A673 (cell line): Measurements from ENCODE around the gene CAMK4. TPM values are rescaled to one million over a fixed set of nuclear protein-coding genes. Genes with fewer than 3 reads are reported as not detected.
A peak's percentile ranks its signal among the peaks of the same experiment; 100 is the strongest.

Experiments
- BruUV-seq: library from RNA; stranded (reverse); fragments of 400-500 nt; replicated peaks from 2 replicates; lab custom pipeline; 2021; lab: Mats Ljungman, UMichigan
- CTCF ChIA-PET: fragments of 300-600 bp; sonication (Branson Sonifier 250); formaldehyde crosslinking; loops from one replicate; lab custom pipeline; 2022; ENCODE audit warnings: antibody characterized with exemption; lab: Charles Lee
- POLR2A ChIA-PET: fragments of 300-600 bp; sonication (Branson Sonifier 250); formaldehyde crosslinking; loops from one replicate; lab custom pipeline; 2022; ENCODE audit warnings: antibody characterized with exemption; ENCODE audit not compliant: low non-redundant PET; lab: Charles Lee
- DNase-seq: peaks from one replicate; pipeline ENCODE4 v3.0.0-alpha.2; 2015; ENCODE audit warnings: low spot score
- H3K27ac ChIP-seq: fragments of 200-600 bp; sonication (generic); 2 replicates; pipeline ENCODE4 v1.5.1; 2016; ENCODE audit warnings: mixed run types, low read depth, mild to moderate bottlenecking, mixed read lengths, antibody characterized with exemption, low read length; ENCODE audit not compliant: poor library complexity, severe bottlenecking
- H3K27me3 ChIP-seq: fragments of 200-600 bp; sonication (generic); replicated peaks from 2 replicates; pipeline ENCODE4 v1.6.1; 2017; ENCODE audit warnings: mixed run types, low read depth, mild to moderate bottlenecking, mixed read lengths, antibody characterized with exemption, low read length; ENCODE audit not compliant: insufficient read depth, poor library complexity
- H3K36me3 ChIP-seq: fragments of 200-600 bp; sonication (generic); 2 replicates; pipeline ENCODE4 v1.6.1; 2016; ENCODE audit warnings: mixed run types, mild to moderate bottlenecking, mixed read lengths, antibody characterized with exemption, low read length; ENCODE audit not compliant: insufficient read depth, poor library complexity, severe bottlenecking
- H3K4me1 ChIP-seq: fragments of 200-600 bp; sonication (generic); 2 replicates; pipeline ENCODE4 v1.6.1; 2017; ENCODE audit warnings: mixed run types, mild to moderate bottlenecking, mixed read lengths, antibody characterized with exemption, low read length; ENCODE audit not compliant: insufficient read depth, poor library complexity, severe bottlenecking
- H3K4me3 ChIP-seq: fragments of 200-600 bp; sonication (generic); 2 replicates; pipeline ENCODE4 v1.5.1; 2016; ENCODE audit warnings: low read depth, mixed run types, mild to moderate bottlenecking, mixed read lengths, low read length; ENCODE audit not compliant: poor library complexity, severe bottlenecking
- H3K9me3 ChIP-seq: fragments of 200-600 bp; sonication (generic); 2 replicates; pipeline ENCODE4 v1.6.1; 2016; ENCODE audit warnings: mixed run types, low read depth, mild to moderate bottlenecking, mixed read lengths, antibody characterized with exemption, low read length; ENCODE audit not compliant: poor library complexity, severe bottlenecking
- EZH2 ChIP-seq: fragments of 200-600 bp; sonication (generic); IDR thresholded peaks from 2 replicates; pipeline ENCODE4 v1.6.1; 2017; ENCODE audit warnings: borderline replicate concordance, low read depth, mild to moderate bottlenecking, mixed read lengths, antibody characterized with exemption, low read length; ENCODE audit not compliant: poor library complexity, severe bottlenecking
- intact Hi-C: fragments of 100-400 bp; cut with micrococcal nuclease; formaldehyde crosslinking; loops from one replicate; pipeline ENCODE4 v1.10.0; 2022; ENCODE audit not compliant: unreplicated experiment
- total RNA-seq: library from RNA; stranded (reverse); gene quantifications from 2 replicates; pipeline ENCODE4 v1.2.3, GENCODE V29; 2021
- TF ChIP-seq, protein P1 (sequence below): fragments of 300-800, 200-600 bp; sonication (generic); conservative IDR thresholded peaks from 2 replicates; pipeline ENCODE4 v1.5.1; 2017; ENCODE audit warnings: low read depth, mild to moderate bottlenecking, antibody characterized with exemption, low read length, moderate library complexity, mixed read lengths

The CAMK4 gene
- total RNA-seq, 1 experiment from 2014 or later: 0.88 TPM

GRCh38 chr5:111530298-111530740 lies 306.1 kb downstream of the CAMK4 start:
- no peaks in the 10 kb centered on the region for H3K36me3 ChIP-seq
- H3K4me3 ChIP-seq: no peak overlapping the region
- TF ChIP-seq, protein P1, sequence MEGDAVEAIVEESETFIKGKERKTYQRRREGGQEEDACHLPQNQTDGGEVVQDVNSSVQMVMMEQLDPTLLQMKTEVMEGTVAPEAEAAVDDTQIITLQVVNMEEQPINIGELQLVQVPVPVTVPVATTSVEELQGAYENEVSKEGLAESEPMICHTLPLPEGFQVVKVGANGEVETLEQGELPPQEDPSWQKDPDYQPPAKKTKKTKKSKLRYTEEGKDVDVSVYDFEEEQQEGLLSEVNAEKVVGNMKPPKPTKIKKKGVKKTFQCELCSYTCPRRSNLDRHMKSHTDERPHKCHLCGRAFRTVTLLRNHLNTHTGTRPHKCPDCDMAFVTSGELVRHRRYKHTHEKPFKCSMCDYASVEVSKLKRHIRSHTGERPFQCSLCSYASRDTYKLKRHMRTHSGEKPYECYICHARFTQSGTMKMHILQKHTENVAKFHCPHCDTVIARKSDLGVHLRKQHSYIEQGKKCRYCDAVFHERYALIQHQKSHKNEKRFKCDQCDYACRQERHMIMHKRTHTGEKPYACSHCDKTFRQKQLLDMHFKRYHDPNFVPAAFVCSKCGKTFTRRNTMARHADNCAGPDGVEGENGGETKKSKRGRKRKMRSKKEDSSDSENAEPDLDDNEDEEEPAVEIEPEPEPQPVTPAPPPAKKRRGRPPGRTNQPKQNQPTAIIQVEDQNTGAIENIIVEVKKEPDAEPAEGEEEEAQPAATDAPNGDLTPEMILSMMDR: no peak
- TF ChIP-seq EZH2: no peak
- ChIA-PET CTCF (no interaction called here), POLR2A (no interaction called here)
- H3K27ac ChIP-seq: no peak overlapping the region
- DNase-seq: peak; percentile 54
- H3K4me1 ChIP-seq: no peaks in the 10 kb centered on the region
- H3K27me3 ChIP-seq: no peaks in the 10 kb centered on the region
- intact Hi-C loops: loop anchor here (5.0 kb wide), 1 partner anchor 617 kb away; no protein-coding TSS in a partner anchor
- no TSS peak for BruUV-seq
- H3K9me3 ChIP-seq: no peaks in the 10 kb centered on the region

- no TSS peak for BruUV-seq
- no peak overlapping the region for H3K4me3 ChIP-seq
- no peak for TF ChIP-seq EZH2
- TF ChIP-seq, protein P1: no peak
- no peak for DNase-seq
- H3K27me3 ChIP-seq: no peaks in the 10 kb centered on the region
- POLR2A ChIA-PET: no interaction called here
- no peak overlapping the region for H3K27ac ChIP-seq
- no peaks in the 10 kb centered on the region for H3K36me3 ChIP-seq
- CTCF ChIA-PET: no interaction called here
- H3K9me3 ChIP-seq: no peaks in the 10 kb centered on the region
- intact Hi-C loops: loop anchor here (5.0 kb wide), 1 partner anchor 614 kb away; no protein-coding TSS in a partner anchor
- H3K4me1 ChIP-seq: no peaks in the 10 kb centered on the region
These were observed 308.9 kb downstream of the CAMK4 start for GRCh38 chr5:111532886-111533582.

- Histone ChIP-seq H3K9me3 (no peaks in the 10 kb centered on the region), H3K27ac (no peak overlapping the region), H3K27me3 (peaks cover 5% of the 10 kb centered on the region), H3K4me3 (no peak overlapping the region), H3K36me3 (no peaks in the 10 kb centered on the region), H3K4me1 (no peaks in the 10 kb centered on the region)
- BruUV-seq: no TSS peak
- POLR2A ChIA-PET: no interaction called here
- no peak for DNase-seq
- CTCF ChIA-PET: no interaction called here
- intact Hi-C loops: no loop called here
- no peak for TF ChIP-seq EZH2
These were observed 311.8 kb downstream of the CAMK4 start for GRCh38 chr5:111535879-111536549.
